ENCODE measurements around the gene LCN1.
"Not testable (repeated sequence)": the region's sequence is repeated elsewhere in the genome, so short reads cannot be mapped to it uniquely, and the experiment has no call there.

The LCN1 gene

DNA sequence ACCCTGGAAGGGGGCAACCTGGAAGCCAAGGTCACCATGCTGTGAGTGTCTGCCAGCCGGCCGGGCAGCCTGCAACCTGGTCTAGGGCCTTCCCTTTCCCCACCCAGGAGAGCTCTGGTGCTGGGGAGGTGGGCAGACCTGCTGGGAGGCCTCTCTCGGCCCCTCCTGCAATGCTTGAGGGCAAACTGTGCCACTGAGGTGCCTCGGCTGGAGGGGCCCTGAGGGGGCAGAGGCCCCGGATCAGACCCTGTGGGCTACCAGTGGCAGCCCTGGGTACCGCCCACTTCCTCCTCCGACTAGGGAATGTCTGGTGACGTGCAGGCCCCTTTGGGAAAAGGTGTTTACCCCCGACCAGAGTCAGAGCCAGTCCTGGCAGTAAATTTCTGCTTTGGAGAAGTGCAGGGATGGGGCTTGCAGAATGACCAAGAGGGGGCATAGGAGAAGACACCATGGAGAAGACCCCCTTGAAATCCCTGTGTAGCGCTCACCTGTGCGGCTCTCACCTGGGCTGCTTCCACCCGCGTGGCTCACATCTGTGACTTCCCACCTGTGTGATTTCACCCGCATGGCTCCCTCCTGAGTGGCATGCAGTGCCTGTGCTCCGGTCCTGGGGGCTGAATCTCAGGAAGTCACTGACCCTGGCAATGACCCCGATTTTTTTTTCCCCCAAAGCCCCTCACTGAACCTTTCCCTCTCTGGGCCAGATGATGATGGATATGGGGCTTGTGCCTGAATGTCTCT, 1.1 kb downstream of the LCN1 start:
- no peak for DNase-seq (ENCODE audit: low read depth)

DNA sequence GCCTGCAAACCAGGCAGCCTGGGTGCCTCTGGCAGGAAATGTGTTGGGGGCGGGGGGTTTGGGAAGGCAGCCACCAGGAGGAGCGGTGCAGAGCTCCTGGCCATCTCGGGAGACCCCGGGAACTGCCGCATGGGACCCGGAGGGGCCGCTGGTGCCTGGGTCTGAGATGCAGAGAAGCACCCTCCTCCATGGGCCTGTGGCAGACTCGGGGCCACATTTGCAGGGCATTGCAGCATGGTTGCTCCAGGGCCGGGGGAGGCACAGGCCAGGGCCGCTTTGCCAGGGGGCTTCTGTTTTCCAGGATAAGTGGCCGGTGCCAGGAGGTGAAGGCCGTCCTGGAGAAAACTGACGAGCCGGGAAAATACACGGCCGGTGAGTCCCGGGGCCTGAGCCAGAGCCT, 1.7 kb downstream of the LCN1 start:
- no peak for DNase-seq (ENCODE audit: low read depth)

DNA sequence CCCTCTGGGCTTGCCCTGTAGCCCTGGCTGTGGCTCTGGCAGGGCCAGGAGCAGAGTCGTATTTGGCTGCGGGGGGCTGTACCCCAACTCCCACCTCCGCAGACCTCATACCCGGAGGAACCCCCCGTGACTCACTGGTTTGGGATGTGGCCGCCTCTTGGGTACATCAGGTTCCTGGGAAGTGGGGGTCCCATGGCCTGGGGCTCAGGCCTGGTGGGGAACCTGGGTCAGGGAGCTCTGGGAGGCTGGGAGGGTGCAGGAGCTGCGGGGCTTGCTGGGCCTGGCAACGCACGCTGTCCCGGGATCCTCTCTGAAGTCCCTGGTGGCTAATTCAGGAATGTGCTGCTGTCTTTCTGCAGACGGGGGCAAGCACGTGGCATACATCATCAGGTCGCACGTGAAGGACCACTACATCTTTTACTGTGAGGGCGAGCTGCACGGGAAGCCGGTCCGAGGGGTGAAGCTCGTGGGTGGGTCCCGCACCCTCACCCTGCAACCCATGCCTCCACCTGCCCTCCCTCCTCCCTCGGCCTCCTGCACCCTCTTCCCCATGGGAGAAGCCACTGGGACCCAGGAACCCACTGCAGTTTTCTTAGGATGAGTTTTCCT, 2.4 kb downstream of the LCN1 start:
- DNase-seq (ENCODE audit: low read depth) = no peak

DNA sequence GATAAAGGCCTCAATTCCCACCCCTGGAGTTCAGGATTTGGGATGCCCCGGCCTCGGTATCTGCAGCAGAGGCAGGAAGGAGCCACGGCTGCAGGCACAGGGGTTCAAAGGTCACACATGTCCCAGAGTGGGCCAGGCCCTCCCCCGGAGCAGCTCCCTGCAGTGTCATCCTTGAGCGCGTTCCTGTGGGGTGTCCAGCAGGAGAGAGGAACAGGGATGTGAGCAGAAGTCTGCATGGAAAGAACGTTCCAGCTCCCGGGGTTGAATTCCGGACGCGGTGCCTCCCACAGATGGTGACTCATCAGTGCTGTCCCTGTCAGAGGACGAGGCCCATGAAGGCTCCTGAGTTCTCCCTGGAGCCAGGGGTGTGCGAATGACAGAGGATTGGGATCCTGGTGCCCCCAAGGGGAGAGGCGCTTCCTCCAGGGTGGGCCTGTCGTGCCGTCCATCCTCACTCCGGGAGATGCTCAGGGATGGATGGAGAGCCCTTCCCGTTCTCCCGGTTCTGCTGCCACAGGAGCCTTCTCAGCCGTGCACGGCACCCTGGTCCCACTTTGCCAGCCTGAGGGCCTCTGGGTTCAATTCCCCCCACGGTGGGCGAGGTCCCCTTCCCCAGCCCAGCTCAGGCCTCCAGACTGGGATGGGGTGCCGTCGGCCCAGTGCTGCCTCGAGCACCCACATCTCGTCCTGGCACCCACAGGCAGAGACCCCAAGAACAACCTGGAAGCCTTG, 3.1 kb downstream of the LCN1 start:
- no peak for DNase-seq (ENCODE audit: low read depth)

DNA sequence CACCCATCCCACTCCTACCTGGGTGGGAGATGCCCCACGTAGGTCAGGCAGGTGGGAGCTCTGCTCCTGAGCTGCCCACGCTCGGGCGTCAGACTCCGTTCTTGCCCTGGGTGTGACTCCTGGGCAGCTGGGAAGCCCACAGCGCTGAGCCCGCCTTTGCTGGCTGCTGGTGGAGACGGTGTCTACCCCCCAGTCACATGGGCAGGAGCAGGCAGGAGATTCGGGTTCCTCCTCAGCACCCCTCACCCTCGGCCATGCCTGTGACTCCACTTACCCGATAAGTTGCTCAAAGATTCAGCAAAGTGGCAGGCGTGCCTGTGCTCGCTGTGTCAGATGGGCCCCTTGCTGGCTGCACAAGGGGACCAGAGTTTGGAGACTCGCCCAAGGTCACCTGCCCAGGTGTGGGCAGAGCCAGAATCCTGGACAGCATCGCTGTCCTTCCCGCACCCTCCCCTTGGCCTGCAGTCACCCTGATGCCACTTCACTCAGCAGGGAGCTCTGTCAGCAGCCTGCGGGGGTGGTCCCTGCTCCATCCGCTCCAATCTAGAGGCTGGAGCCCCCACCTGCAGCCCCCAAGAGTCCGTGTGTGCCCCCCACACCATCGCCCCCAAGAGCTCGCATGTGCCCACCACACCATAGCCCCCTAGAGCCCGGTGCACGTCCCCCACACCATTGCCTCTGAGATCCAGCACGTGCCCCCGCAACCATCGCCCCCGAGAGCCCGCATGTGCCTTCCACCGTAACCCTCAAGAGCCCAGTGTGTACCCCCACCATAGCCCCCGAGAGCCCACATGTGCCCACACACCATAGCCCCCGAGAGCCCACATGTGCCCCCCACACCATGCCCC, 4.2 kb downstream of the LCN1 start:
- no peak for DNase-seq (ENCODE audit: low read depth)

DNA sequence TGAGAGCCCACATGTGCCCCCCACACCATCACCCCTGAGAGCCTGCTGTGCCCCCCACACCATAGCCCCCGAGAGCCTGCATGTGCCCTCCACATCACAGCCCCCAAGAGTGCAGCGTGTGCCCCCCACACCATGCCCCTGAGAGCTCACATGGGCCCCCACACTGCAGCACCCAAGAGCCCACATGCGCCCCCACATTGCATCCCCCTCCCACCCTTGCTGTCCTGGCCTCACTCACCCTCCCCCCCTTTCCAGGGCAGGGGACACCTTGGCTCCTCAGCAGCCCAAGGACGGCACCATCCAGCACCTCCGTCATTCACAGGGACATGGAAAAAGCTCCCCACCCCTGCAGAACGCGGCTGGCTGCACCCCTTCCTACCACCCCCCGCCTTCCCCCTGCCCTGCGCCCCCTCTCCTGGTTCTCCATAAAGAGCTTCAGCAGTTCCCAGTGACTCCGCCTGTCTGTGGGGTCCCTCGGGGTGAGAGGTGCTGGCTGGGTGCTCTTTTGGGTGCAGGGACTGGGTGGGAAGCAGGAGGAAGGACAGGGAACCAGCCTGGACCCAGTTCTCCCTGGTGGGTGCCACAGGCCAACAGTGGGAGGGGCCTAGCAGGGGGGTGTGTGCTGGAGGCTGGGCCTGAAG, 5.0 kb downstream of the LCN1 start:
- DNase-seq (ENCODE audit: low read depth) = no peak

DNA sequence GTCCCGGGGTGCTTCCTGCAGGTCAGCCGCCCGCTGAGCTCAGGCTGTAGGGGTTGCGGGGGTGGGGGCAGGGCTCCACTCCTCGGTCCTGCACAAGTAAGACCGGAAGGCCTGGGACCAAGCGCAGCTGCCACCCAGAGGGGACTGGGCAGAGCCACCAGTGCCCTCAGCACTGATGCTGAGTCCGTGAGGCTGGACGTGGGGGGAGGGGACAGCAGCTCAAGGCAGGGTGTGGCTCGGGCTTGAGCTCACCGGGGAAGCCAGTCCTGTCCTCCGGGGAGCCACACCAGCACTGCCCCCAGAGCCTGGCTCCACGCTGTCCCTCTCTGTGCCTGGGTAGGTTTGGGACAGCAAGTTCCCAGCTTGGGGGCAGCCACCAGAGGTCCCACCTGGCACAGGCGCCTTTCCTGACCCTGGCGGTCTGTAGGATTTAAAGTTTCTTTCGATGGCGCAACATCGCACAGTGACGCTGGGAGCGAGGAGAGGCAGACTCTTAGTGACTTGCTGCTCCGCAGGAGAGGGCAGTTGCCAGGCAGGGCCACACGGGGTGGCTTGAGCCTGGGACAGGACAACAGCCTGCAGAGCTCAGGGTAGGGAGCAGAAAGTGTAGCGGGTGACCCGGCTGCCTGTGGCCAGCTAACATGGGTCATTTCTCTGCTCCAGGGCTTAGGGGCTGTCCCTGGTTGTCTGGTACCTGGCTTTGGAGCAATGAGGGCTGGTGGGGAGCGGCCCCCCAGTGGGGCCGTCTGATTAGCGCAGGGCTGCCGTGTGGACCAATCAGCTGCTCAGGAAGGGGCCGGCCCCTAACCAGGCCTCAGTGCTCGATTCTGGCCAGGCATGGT, 5.7 kb downstream of the LCN1 start:
- no peak for DNase-seq (ENCODE audit: low read depth)

DNA sequence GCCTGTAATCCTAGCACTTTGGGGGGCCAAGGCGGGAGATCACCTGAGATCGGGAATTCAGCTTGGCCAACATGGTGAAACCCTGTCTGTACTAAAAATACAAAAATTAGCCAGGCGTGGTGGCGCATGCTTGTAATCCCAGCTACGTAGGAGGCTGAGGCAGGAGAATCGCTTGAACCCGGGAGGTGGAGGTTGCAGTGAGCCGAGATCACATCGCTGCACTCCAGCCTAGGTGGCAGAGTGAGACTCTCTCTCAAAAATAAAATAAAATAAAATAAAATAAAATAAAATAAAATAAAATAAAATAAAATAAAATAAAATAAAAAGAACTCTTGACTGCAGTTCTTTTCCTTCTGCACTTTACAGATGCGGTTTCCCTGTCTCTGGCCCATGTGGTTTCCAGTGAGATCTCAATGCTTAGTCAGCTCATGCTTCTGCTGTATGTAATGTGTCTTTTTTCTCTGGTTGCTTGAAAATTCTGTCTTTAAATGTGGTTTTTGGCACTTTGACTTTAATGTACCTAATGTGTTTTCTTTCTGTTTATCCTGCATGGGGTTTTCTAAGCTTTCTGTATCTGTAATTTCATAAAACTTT, 7.7 kb downstream of the LCN1 start:
- DNase-seq (ENCODE audit: low read depth) = not testable (repeated sequence)

DNA sequence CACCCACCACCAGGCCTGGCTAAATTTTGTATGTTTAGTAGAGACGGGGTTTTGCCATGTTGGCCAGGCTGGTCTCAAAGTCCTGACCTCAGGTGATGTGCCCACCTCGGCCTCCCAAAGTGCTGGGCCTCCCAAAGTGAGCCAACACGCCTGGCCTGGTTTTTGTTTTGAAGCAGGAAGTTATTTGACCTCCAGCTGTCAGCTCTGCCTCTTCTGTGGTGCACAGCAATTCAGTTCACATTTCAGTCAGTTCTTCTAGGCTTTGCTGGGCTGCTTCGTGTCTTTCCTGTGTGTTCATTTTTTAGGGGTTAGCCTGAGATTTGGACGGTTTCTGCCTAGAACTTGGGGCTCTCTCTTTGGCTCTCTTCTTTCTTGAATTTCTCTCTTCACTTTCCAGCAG, 8.9 kb downstream of the LCN1 start:
- DNase-seq (ENCODE audit: low read depth) = no peak

DNA sequence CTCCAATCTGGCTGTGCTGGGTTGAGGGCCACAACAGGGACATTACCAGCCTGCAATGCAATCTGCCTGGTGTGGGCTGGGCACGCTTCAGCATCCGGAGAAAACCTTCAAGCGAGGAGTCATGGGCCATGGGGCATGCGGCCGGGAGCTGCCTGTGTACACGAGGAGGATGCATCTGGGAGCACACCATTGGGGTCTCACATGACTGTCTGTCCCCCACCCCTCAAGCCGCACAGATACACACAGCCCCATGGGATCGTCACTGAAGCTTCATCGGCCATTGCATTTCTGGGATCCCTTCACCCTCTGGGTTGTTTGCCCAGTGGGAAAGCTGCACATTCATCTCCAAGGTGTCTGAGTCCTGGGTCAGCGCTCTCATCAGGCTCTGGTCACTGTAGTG, 9.9 kb downstream of the LCN1 start:
- no peak for DNase-seq (ENCODE audit: low read depth)

DNA sequence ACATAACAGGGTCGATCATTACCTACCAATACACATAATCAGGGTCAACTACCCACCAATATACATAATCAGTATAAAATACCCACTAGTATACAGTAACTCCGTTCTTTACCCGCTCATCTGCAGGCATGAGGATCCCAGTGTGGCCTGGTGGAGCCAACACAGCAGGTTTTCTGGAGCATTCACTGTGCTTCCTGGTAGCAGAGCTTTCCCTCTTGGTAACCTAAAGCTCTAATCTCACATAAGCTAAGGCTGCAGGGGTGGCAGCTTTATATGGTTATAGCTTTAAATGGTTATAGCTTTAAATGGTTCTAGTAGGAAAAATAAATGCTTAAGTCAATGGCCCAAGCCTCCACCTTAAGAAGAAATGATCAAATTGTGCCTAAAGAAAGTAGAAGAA, 11.9 kb downstream of the LCN1 start:
- DNase-seq (ENCODE audit: low read depth) = no peak

DNA sequence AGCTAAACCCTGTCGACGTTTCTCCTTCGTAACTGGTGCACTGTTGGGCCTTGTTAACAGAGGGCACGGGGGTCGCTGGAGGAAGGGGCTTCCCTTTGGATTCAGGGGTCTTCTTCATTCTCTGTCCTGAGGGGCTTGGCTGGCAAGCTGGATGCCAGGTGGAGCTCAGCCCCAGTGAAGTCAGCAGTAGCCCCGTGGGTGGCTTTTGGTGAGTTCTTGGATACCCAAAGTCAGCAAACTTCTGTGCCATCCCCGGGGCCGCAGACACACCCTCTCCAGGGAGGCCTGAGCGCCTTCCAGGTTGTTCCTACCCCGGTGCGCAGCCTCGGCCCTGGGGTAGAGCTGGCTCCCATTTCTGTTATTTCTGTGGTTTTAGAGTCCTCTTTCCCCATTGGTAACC, 12.4 kb downstream of the LCN1 start:
- DNase-seq (ENCODE audit: low read depth) = no peak

DNA sequence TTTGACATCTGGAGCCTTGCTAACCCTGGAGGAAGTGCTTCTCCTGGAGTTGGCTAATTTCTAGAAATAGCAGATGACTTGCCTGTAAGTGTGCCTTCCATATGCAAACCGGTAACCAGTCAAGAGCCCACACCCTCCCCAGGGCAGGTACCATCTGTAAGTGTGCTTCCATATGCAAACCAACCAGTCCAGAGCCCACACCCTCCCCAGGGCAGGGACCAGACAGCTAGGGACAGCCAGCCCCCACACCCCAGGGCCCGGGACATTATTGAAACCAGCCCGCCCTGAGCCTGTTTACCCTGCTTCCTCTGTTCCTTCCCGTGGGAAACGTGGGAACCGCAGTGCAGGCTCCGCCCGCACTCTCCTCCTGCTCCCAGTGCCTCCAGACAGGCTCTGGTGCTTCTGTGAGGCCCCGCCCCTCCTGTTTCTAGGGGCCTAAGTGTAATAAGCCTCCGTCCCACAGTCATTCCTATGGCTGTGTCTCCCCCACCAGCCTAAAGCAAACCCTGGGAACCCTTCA, 13.0 kb downstream of the LCN1 start:
- DNase-seq (ENCODE audit: low read depth) = not testable (repeated sequence)

DNA sequence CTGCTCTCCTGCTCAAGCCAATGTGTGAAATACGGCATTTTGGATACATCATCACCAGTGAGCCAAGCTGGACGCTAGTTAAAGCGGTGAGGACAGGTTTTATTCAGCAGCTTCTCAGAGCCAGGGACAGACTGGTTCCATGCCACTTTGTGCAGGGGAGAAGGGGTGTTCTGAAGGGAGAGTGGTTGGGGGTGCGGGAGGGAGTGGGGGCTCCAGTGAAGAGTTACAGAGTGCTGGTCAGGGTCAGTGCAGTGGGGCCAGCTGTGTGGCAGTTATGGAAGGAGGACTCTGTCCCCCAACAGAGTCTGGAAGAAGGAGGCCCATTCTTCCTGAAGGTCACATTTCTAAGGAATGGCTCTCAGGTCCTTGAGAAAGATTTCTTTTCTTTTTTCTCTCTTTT, 13.6 kb downstream of the LCN1 start:
- not testable (repeated sequence) for DNase-seq (ENCODE audit: low read depth)

DNA sequence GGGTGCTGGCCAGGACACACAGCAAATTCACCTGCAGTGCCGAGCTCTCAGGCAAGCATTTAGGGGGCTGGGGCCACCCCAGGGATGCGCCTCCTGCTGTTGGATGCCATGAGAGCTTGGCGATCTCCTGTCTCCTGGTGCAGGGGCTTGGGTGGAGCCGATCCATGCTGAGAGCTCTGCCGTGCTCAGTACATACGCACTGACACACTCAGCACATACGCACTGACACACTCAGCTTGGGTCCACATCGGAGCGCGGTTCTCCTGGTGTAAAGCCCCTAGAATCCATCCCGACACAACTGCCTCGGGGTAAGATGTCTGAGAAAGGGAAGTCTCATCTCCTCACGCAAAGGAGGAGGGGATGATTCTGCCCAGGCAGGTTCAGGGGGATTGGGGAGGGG, 14.4 kb downstream of the LCN1 start:
- DNase-seq (ENCODE audit: low read depth) = not testable (repeated sequence)

DNA sequence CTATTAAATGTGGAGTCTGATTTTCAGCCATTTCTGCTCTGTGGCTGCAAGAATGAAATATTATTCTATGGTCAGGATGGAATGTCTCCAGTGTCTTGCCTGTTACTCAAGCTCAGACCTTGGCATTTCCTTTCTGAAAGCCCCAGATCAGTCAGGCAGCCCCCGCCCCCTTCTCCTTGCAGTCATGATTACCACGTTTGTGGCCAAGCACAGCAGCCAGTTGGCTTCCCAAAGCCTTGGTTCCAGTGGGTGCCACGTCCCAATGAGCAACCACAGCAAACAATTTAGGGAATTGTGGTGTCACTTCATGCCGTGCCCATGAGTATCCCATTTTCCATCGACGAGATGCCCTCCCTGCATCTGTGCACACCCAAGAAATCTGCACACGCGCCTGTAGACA, 15.0 kb downstream of the LCN1 start:
- no peak for DNase-seq (ENCODE audit: low read depth)

DNA sequence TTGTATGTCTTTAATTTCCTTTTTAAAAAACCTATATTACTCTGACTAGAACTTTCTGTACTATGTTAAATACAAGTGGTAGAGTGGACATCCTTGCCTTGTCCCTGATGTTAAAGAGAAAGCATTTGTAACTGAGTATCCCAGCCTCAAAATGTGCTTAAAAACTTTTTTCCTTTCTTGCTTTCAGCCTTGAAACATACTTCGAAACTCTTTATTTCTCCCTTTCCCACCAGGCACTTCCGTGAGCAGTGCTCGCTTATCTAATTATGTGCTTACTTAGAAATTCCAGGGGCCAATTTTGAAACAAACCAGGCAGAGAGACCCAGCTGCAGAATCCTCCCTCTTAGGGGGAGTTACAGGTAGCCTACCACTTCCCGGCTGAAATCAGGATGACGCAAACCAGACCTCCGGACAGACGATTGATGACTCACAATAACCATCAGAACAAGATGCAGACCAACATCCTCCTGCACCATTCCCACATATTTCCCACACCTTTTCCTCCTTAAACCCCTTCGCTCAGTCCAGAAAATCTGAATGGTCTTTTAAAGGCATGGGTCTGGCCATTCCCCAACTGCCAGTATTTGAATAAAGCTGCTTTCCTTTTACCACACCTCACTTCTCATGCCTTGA, 22.1 kb downstream of the LCN1 start:
- DNase-seq (ENCODE audit: low read depth) = not testable (repeated sequence)

DNA sequence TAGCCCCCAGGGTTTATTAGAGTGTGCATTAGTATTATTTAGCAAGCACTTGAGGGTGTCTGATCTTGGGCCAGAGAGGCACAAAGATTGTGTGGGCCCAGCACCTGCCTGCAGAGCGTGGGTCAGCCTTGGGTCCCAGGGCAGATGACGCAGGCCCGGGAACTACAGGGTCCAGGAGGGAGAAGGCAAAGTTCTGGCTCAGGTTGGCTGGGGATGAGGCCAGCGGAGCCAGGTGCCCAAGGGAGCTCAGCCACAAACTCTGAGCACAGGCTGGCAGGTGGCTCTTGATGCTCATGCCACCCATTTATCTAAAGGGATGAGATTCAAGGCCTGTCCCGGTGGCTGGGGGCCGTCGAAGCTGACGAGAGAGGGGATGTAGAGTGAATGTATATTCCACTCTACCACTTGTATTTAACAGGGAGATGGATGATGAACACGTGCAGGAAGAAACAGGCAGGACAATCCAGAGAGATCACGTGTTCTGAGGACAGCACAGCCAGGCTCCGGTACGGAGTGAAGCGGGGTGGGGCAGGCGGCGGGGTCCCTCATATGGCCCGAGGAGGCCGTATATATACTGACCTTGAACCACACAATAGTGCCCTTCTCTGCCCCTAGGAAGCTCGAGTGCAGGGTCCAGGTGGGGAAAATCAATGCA, 23.9 kb downstream of the LCN1 start:
- no peak for DNase-seq (ENCODE audit: low read depth)

DNA sequence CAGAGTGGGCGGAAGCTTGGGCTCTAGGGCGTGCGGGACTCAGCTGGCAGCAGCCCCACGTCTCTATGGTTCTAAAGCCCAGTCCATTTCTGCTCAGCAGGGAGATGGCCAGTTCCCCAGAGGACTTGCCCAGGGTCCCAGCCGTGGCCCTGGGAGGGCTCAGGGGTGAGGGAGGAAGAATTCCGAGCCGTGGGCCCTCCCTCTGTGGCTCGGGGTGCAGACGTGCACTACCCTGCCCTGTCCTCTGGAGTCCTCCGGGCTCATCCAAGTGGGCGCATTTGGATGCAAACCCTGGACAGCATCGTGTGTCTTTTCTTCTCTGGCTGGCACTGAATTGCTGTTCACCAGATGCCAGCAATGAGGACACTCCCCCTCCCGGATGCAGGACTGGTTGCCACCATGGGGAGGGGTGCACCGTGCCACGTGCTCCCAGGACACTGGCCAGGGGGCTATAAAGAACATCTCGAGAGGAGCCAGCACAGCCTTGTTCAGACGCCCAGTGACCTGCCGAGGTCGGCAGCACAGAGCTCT, 24.5 kb downstream of the LCN1 start, which contains the start of gene OBP2A:
Gene OBP2A (plus strand): TSS at position 481 of the 531 bp plus-strand sequence. CDS start 55 bp downstream, outside the sequence.
- DNase-seq (ENCODE audit: low read depth) = not testable (repeated sequence)
